Trophoblast cell (in vitro differentiated cells and primary cell): ENCODE measurements around the gene NGB.

Source experiments
- DNase-seq, 2 donors: peaks; one replicate each; pipeline ENCODE4 v3.0.0-alpha.2; 2016
- H2AFZ ChIP-seq: 2 replicates; pipeline ENCODE4 v1.6.1; 2013; ENCODE audit warnings: low read length, moderate library complexity, mild to moderate bottlenecking; ENCODE audit not compliant: insufficient read depth, poor library complexity
- H2AK5ac ChIP-seq: 2 replicates; pipeline ENCODE4 v1.6.1; 2013; ENCODE audit warnings: mild to moderate bottlenecking, low read length
- H2BK120ac ChIP-seq: 2 replicates; pipeline ENCODE4 v1.6.1; 2013; ENCODE audit warnings: low read length, mild to moderate bottlenecking, moderate library complexity; ENCODE audit not compliant: insufficient read depth, poor library complexity
- H2BK12ac ChIP-seq: 2 replicates; pipeline ENCODE4 v1.6.1; 2013; ENCODE audit warnings: mild to moderate bottlenecking, low read length, moderate library complexity
- H2BK5ac ChIP-seq: 2 replicates; pipeline ENCODE4 v1.6.1; 2013; ENCODE audit warnings: low read length, low read depth, moderate library complexity, mild to moderate bottlenecking; ENCODE audit not compliant: poor library complexity
- H3K14ac ChIP-seq: 2 replicates; pipeline ENCODE4 v1.6.1; 2013; ENCODE audit warnings: mild to moderate bottlenecking, low read length
- H3K18ac ChIP-seq: 2 replicates; pipeline ENCODE4 v1.6.1; 2013; ENCODE audit warnings: mild to moderate bottlenecking, low read length
- H3K23ac ChIP-seq: 2 replicates; pipeline ENCODE4 v1.6.1; 2013; ENCODE audit warnings: low read length
- H3K27ac ChIP-seq: 2 replicates; pipeline ENCODE4 v1.5.1; 2013; ENCODE audit warnings: low read depth, mild to moderate bottlenecking, inconsistent platforms, low read length, moderate library complexity
- H3K27me3 ChIP-seq: 2 replicates; pipeline ENCODE4 v1.6.1; 2013; ENCODE audit warnings: inconsistent platforms, mild to moderate bottlenecking, low read length, moderate library complexity; ENCODE audit not compliant: insufficient read depth
- H3K36me3 ChIP-seq, 2 experiments: 1 replicate in 1 of 2; 2 replicates in 1 of 2; pipeline ENCODE4 v1.6.1; 2013; ENCODE audit warnings: low read length in 2 of 2, mild to moderate bottlenecking in 2 of 2, moderate library complexity in 1 of 2; ENCODE audit not compliant: insufficient read depth in 2 of 2, control insufficient read depth in 1 of 2
- H3K4ac ChIP-seq: 2 replicates; pipeline ENCODE4 v1.6.1; 2013; ENCODE audit warnings: low read depth, mild to moderate bottlenecking, low read length, moderate library complexity
- H3K4me1 ChIP-seq, 2 experiments: 1 replicate in 1 of 2; 2 replicates in 1 of 2; pipeline ENCODE4 v1.6.1; 2013; ENCODE audit warnings: low read length in 2 of 2, mild to moderate bottlenecking in 2 of 2, moderate library complexity in 1 of 2; ENCODE audit not compliant: insufficient read depth in 2 of 2, control insufficient read depth in 1 of 2
- H3K4me2 ChIP-seq: 2 replicates; pipeline ENCODE4 v1.6.1; 2013; ENCODE audit warnings: inconsistent platforms, mild to moderate bottlenecking, low read length, moderate library complexity
- H3K4me3 ChIP-seq: 2 replicates; pipeline ENCODE4 v1.5.1; 2013; ENCODE audit warnings: mild to moderate bottlenecking, low read depth, low read length, inconsistent platforms
- H3K79me1 ChIP-seq: one replicate; pipeline ENCODE4 v1.6.1; 2013; ENCODE audit warnings: low read length
- H3K79me2 ChIP-seq: 2 replicates; pipeline ENCODE4 v1.6.1; 2013; ENCODE audit warnings: low read length, mild to moderate bottlenecking; ENCODE audit not compliant: control insufficient read depth, insufficient read depth, poor library complexity
- H3K9ac ChIP-seq: 2 replicates; pipeline ENCODE4 v1.6.1; 2013; ENCODE audit warnings: mild to moderate bottlenecking, low read length
- H3K9me3 ChIP-seq: 2 replicates; pipeline ENCODE4 v1.6.1; 2013; ENCODE audit warnings: low read depth, mild to moderate bottlenecking, control low read depth, inconsistent platforms, low read length; ENCODE audit not compliant: insufficient read depth
- H4K12ac ChIP-seq: 2 replicates; pipeline ENCODE4 v1.6.1; 2013; ENCODE audit warnings: low read depth, mild to moderate bottlenecking, low read length, moderate library complexity
- H4K8ac ChIP-seq: 2 replicates; pipeline ENCODE4 v1.6.1; 2013; ENCODE audit warnings: low read depth, mild to moderate bottlenecking, low read length, moderate library complexity
- H4K91ac ChIP-seq: one replicate; pipeline ENCODE4 v1.6.1; 2013; ENCODE audit warnings: low read depth, mild to moderate bottlenecking, low read length, moderate library complexity
- WGBS: extraction: QIAGEN DNeasy Blood & Tissue Kit; methylation state at CpG from one replicate; pipeline ENCODE4 v1.1.7; 2013; ENCODE audit warnings: missing lambda C conversion rate; ENCODE audit not compliant: insufficient read length, insufficient coverage; ENCODE audit errors: extremely low coverage; 5-methylcytosine and 5-hydroxymethylcytosine counted together

NGB gene

GRCh38 chr14:77265561-77266335 is 5.3 kb downstream of the NGB start:
- no peak overlapping the region for H3K23ac ChIP-seq
- peaks cover 0 to 2% of the 10 kb centered on the region in 2 experiments for H3K4me1 ChIP-seq
- no peak overlapping the region for H2AFZ ChIP-seq
- H2BK5ac ChIP-seq: no peak overlapping the region
- H4K8ac ChIP-seq: no peak overlapping the region
- H3K4ac ChIP-seq: no peak overlapping the region
- H3K27me3 ChIP-seq: peaks cover 22% of the 10 kb centered on the region
- H3K9ac ChIP-seq: no peak overlapping the region
- no CpG with 5 or more reads among the region's 16 CpGs for WGBS
- no peak overlapping the region for H3K4me3 ChIP-seq
- H3K9me3 ChIP-seq: peaks cover 3% of the 10 kb centered on the region
- H4K91ac ChIP-seq: no peak overlapping the region
- H3K36me3 ChIP-seq: no peaks in the 10 kb centered on the region
- H2AK5ac ChIP-seq: no peak overlapping the region
- no peak for DNase-seq
- H3K18ac ChIP-seq: no peak overlapping the region
- H3K14ac ChIP-seq: no peak overlapping the region
- no peak overlapping the region for H3K27ac ChIP-seq
- no peak overlapping the region for H2BK120ac ChIP-seq
- no peak overlapping the region for H3K4me2 ChIP-seq
- no peak overlapping the region for H4K12ac ChIP-seq
- H2BK12ac ChIP-seq: no peak overlapping the region
- no peaks in the 10 kb centered on the region for H3K79me2 ChIP-seq
- H3K79me1 ChIP-seq: no peaks in the 10 kb centered on the region

GRCh38 chr14:77265187-77265515 is 5.9 kb downstream of the NGB start:
- Histone ChIP-seq H4K8ac (no peak overlapping the region), H3K36me3 (no peaks in the 10 kb centered on the region)

GRCh38 chr14:77264466-77265186 is 6.4 kb downstream of the NGB start:
- Histone ChIP-seq H3K27ac (no peak overlapping the region), H2BK5ac (no peak overlapping the region), H4K12ac (no peak overlapping the region), H3K23ac (no peak overlapping the region), H3K4me3 (peak overlapping the region; percentile 40), H3K4me2 (no peak overlapping the region), H3K4ac (no peak overlapping the region), H3K18ac (no peak overlapping the region), H4K91ac (no peak overlapping the region), H3K9me3 (peaks cover 2% of the 10 kb centered on the region), H4K8ac (no peak overlapping the region), H3K36me3 (no peaks in the 10 kb centered on the region), H2BK120ac (no peak overlapping the region), H3K9ac (no peak overlapping the region), H2AFZ (no peak overlapping the region), H3K14ac (no peak overlapping the region), H3K27me3 (peaks cover 12% of the 10 kb centered on the region), H3K79me2 (no peaks in the 10 kb centered on the region), H2BK12ac (no peak overlapping the region), H3K79me1 (no peaks in the 10 kb centered on the region), H2AK5ac (no peak overlapping the region), H3K4me1 (no peaks in the 10 kb centered on the region)
- WGBS: no CpG with 5 or more reads among the region's 16 CpGs
- DNase-seq: no peak

More at GRCh38 chr14:77265187-77265515, 5.9 kb downstream of the NGB start:
- H3K27me3 ChIP-seq: peaks cover 16% of the 10 kb centered on the region
- peaks cover 2% of the 10 kb centered on the region for H3K9me3 ChIP-seq
- H3K4me3 ChIP-seq: peak overlapping the region; percentile 40
- H3K9ac ChIP-seq: no peak overlapping the region
- H2AFZ ChIP-seq: no peak overlapping the region
- DNase-seq: no peak
- no peak overlapping the region for H3K14ac ChIP-seq
- no peak overlapping the region for H2BK120ac ChIP-seq
- no peak overlapping the region for H3K18ac ChIP-seq
- H3K4ac ChIP-seq: no peak overlapping the region
- H3K4me2 ChIP-seq: no peak overlapping the region
- no peak overlapping the region for H2BK5ac ChIP-seq
- H3K4me1 ChIP-seq: no peaks in the 10 kb centered on the region
- H3K23ac ChIP-seq: no peak overlapping the region
- no peak overlapping the region for H3K27ac ChIP-seq
- H2AK5ac ChIP-seq: no peak overlapping the region
- no peak overlapping the region for H2BK12ac ChIP-seq
- no peak overlapping the region for H4K12ac ChIP-seq
- H3K79me1 ChIP-seq: no peaks in the 10 kb centered on the region
- H4K91ac ChIP-seq: no peak overlapping the region
- H3K79me2 ChIP-seq: no peaks in the 10 kb centered on the region
- no CpG with 5 or more reads among the region's 2 CpGs for WGBS

- no peak overlapping the region for H2AK5ac ChIP-seq
- no peaks in the 10 kb centered on the region for H3K79me2 ChIP-seq
- peaks cover 2% of the 10 kb centered on the region for H3K9me3 ChIP-seq
- H2AFZ ChIP-seq: no peak overlapping the region
- H3K14ac ChIP-seq: no peak overlapping the region
- no peak overlapping the region for H2BK120ac ChIP-seq
- no peak overlapping the region for H3K27ac ChIP-seq
- no peak overlapping the region for H3K4ac ChIP-seq
- no peak overlapping the region for H3K18ac ChIP-seq
- no peak overlapping the region for H4K8ac ChIP-seq
- H4K91ac ChIP-seq: no peak overlapping the region
- H3K36me3 ChIP-seq: no peaks in the 10 kb centered on the region
- no peaks in the 10 kb centered on the region for H3K27me3 ChIP-seq
- H3K4me1 ChIP-seq: no peaks in the 10 kb centered on the region
- no peak overlapping the region for H3K4me3 ChIP-seq
- no peak overlapping the region for H2BK5ac ChIP-seq
- H3K79me1 ChIP-seq: no peaks in the 10 kb centered on the region
- no peak overlapping the region for H2BK12ac ChIP-seq
- no peak overlapping the region for H3K23ac ChIP-seq
- no peak for DNase-seq
- no peak overlapping the region for H3K4me2 ChIP-seq
- WGBS: no CpG with 5 or more reads among the region's 10 CpGs
- H4K12ac ChIP-seq: no peak overlapping the region
- H3K9ac ChIP-seq: no peak overlapping the region
Observed at GRCh38 chr14:77260631-77261030, 10.4 kb downstream of the NGB start.
